Measurements from ENCODE around the gene GSK3B. TPM values are rescaled to one million over a fixed set of nuclear protein-coding genes. Genes with fewer than 3 reads are reported as not detected.
"Not testable (repeated sequence)": the region's sequence is repeated elsewhere in the genome, so short reads cannot be mapped to it uniquely, and the experiment has no call there.

GSK3B gene
- total RNA-seq, 1 donor from 2014 or later, result 20.6 TPM

DNA sequence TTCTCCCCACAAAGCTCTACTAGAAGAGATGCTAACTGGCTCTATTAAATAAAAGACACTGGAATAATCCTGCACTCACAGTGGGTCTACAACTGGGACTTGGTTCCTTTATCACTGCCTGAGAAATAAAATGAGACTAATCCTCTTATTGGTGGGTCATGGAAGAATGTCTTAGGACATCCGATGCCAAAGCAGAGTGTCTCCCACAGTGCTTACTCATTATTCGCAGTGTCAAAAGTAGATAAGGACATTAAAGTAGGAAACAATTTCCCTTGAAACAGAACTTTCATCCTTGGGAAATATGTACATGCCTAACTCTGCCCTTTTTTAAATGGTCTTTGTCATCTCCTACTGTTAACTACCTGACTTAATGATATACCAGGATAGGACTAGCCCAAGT is 71.5 kb downstream of the GSK3B start:
- Histone ChIP-seq H3K9me3 (no peaks in the 10 kb centered on the region), H3K36me3 (no peaks in the 10 kb centered on the region), H3K4me3 (no peak overlapping the region), H3K27me3 (no peaks in the 10 kb centered on the region), H3K27ac (no peak overlapping the region), H3K4me1 (peaks cover 43% of the 10 kb centered on the region)
- DNase-seq (ENCODE audit: extremely low spot score in 2 of 2), result no peak
- intact Hi-C loops (cut with DNase I), result no loop called here
- TF ChIP-seq, protein P1, sequence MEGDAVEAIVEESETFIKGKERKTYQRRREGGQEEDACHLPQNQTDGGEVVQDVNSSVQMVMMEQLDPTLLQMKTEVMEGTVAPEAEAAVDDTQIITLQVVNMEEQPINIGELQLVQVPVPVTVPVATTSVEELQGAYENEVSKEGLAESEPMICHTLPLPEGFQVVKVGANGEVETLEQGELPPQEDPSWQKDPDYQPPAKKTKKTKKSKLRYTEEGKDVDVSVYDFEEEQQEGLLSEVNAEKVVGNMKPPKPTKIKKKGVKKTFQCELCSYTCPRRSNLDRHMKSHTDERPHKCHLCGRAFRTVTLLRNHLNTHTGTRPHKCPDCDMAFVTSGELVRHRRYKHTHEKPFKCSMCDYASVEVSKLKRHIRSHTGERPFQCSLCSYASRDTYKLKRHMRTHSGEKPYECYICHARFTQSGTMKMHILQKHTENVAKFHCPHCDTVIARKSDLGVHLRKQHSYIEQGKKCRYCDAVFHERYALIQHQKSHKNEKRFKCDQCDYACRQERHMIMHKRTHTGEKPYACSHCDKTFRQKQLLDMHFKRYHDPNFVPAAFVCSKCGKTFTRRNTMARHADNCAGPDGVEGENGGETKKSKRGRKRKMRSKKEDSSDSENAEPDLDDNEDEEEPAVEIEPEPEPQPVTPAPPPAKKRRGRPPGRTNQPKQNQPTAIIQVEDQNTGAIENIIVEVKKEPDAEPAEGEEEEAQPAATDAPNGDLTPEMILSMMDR (IDR thresholded peaks at IDR 0.05), result no peak
- TF ChIP-seq POLR2A (IDR thresholded peaks at IDR 0.05), result no peak
- no peak for TF ChIP-seq POLR2AphosphoS5 (IDR thresholded peaks at IDR 0.05; ENCODE audit: insufficient read depth in 1 of 2, low read depth in 1 of 2)

DNA sequence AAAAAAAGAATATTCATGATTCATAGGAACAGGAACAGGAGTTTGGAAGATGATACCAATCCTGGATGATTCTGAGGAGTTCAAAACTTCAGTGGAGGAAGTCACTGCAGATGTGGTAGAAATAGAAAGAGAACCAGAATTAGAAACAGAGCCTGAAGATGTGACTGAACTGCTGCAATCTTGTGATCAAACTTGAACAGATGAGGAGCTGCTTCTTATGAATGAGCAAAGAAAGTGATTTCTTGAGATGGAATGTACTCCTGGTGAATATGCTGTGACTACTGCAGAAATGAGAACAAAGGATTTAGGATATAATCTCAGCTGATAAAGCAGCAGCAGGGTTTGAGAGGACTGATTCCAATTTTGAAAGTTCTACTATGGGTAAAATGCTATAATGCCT is 72.7 kb downstream of the GSK3B start:
- peaks cover 50% of the 10 kb centered on the region for H3K4me1 ChIP-seq
- H3K27ac ChIP-seq, result no peak overlapping the region
- H3K27me3 ChIP-seq, result no peaks in the 10 kb centered on the region
- intact Hi-C loops (cut with DNase I), result no loop called here
- no peak for DNase-seq (ENCODE audit: extremely low spot score in 2 of 2)
- TF ChIP-seq, protein P1 (IDR thresholded peaks at IDR 0.05), result no peak
- TF ChIP-seq POLR2A (IDR thresholded peaks at IDR 0.05), result no peak
- no peak for TF ChIP-seq POLR2AphosphoS5 (IDR thresholded peaks at IDR 0.05; ENCODE audit: insufficient read depth in 1 of 2, low read depth in 1 of 2)
- H3K9me3 ChIP-seq, result no peaks in the 10 kb centered on the region
- H3K36me3 ChIP-seq, result no peaks in the 10 kb centered on the region
- H3K4me3 ChIP-seq, result no peak overlapping the region

DNA sequence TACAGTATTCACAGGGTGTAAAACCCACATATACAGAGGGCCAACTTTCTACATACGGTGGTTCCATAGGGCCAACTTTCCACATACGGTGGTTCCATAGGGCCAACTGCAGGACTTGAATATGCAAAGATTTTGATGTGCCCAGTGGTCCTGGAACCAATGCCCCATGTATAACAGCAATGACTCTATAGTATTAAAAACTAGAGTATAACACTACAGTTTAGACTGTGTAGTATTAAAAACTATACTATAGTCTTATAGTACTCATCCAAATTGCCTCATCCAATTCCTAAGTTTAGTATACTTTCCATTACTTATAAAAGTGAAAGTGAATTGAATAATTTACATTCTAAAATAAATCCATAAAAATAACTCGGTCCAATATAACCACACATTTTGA is 75.9 kb downstream of the GSK3B start:
- no peak for DNase-seq (ENCODE audit: extremely low spot score in 2 of 2)
- no peaks in the 10 kb centered on the region for H3K27me3 ChIP-seq
- no peak for TF ChIP-seq POLR2A (IDR thresholded peaks at IDR 0.05)
- TF ChIP-seq POLR2AphosphoS5 (IDR thresholded peaks at IDR 0.05; ENCODE audit: insufficient read depth in 1 of 2, low read depth in 1 of 2), result no peak
- TF ChIP-seq, protein P1 (IDR thresholded peaks at IDR 0.05), result no peak
- peaks cover 66% of the 10 kb centered on the region for H3K4me1 ChIP-seq
- H3K27ac ChIP-seq, result no peak overlapping the region
- intact Hi-C loops (cut with DNase I), result no loop called here
- H3K4me3 ChIP-seq, result no peak overlapping the region
- no peaks in the 10 kb centered on the region for H3K9me3 ChIP-seq
- no peaks in the 10 kb centered on the region for H3K36me3 ChIP-seq

DNA sequence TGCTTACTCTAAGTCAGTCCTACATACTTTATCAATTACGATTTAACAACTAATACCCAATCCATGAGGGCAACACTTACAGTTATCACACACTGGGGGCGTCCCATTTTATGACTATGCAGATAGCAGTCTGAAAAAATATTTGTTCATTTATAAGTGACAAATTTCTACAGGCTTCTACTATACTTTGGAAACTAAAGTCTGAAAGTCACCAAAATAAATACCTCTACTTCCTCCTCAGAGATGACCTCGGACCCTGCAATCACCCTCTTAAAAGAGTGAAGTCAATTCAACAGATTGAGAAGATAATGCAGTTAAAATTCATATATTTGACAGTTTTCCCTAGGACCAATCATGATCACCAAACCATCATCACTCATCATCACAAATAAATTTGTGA is 76.6 kb downstream of the GSK3B start:
- Histone ChIP-seq H3K4me3 (no peak overlapping the region), H3K27me3 (no peaks in the 10 kb centered on the region), H3K36me3 (no peaks in the 10 kb centered on the region), H3K9me3 (no peaks in the 10 kb centered on the region), H3K4me1 (peaks cover 69% of the 10 kb centered on the region), H3K27ac (no peak overlapping the region)
- intact Hi-C loops (cut with DNase I), result no loop called here
- TF ChIP-seq POLR2A (IDR thresholded peaks at IDR 0.05) (no peak), POLR2AphosphoS5 (IDR thresholded peaks at IDR 0.05; ENCODE audit: insufficient read depth in 1 of 2, low read depth in 1 of 2) (no peak)
- TF ChIP-seq, protein P1 (IDR thresholded peaks at IDR 0.05), result no peak
- DNase-seq (ENCODE audit: extremely low spot score in 2 of 2), result no peak

DNA sequence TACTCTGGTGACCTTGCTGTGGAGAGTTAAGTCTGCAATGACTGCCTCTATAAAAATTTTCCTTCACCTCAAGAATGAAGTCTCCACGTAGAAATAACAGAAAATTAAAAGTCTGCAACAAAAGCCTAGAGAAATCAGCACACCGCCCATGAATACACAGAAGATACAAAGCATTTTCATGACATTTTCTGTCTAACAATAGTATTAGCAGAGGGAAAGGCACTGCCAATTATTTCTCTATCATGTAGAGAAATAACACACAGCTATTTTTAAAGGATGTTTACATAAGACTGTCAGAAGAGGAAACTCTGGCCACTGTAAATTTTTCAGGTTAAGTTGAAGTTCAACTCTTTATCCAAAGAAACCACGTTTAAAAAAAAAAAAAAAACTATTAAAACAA is 80.8 kb downstream of the GSK3B start:
- H3K27me3 ChIP-seq, result no peaks in the 10 kb centered on the region
- no peak overlapping the region for H3K27ac ChIP-seq
- TF ChIP-seq POLR2AphosphoS5 (IDR thresholded peaks at IDR 0.05; ENCODE audit: insufficient read depth in 1 of 2, low read depth in 1 of 2) (no peak), POLR2A (IDR thresholded peaks at IDR 0.05) (no peak)
- TF ChIP-seq, protein P1 (IDR thresholded peaks at IDR 0.05), result no peak
- peaks cover 63% of the 10 kb centered on the region for H3K4me1 ChIP-seq
- no peak for DNase-seq (ENCODE audit: extremely low spot score in 2 of 2)
- intact Hi-C loops (cut with DNase I), result no loop called here
- no peak overlapping the region for H3K4me3 ChIP-seq
- no peaks in the 10 kb centered on the region for H3K9me3 ChIP-seq
- no peaks in the 10 kb centered on the region for H3K36me3 ChIP-seq

DNA sequence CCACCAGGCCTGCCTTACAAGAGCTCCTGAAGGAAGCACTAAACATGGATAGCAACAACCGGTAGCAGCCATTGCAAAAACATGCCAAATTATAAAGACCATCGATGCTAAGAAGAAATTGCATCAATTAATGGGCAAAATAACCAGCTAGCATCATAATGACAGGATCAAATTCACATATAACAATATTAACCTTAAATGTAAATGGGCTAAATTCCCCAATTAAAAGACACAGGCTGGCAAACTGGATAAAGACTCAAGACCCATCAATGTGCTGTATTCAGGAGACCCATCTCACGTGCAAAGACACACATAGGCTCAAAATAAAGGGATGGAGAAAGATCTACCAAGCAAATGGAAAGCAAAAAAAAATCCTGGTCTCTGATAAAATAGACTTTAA is 88.5 kb downstream of the GSK3B start:
- intact Hi-C loops (cut with DNase I); H3K4me1 ChIP-seq; H3K36me3 ChIP-seq; H3K4me3 ChIP-seq; H3K27ac ChIP-seq; H3K9me3 ChIP-seq; DNase-seq (ENCODE audit: extremely low spot score in 2 of 2); H3K27me3 ChIP-seq: not testable (repeated sequence)

DNA sequence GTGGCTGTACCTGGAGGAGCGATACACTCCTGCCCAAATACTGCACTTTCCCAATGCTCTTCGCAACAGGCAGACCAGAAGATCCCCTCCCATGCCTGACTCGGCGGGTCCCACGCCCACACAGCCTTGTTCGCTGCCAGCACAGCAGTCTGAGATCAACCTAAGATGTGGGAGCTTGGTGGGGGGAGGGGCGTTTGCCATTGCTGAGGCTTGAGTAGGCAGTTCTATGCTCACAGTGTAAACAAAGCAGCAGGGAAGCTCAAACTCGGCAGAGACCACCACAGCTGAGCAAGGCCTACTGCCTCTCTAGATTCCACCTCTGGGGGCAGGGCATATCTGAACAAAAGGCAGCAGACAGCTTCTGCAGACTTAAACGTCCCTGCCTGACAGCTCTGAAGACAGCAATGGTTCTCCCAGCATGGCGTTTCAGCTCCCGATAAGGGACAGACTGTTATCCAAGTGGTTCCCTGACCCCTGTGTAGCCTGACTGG is 90.2 kb downstream of the GSK3B start:
- H3K27ac ChIP-seq; H3K27me3 ChIP-seq; intact Hi-C loops (cut with DNase I); DNase-seq (ENCODE audit: extremely low spot score in 2 of 2); H3K36me3 ChIP-seq; H3K4me1 ChIP-seq; H3K9me3 ChIP-seq; H3K4me3 ChIP-seq: not testable (repeated sequence)

Measured in vagina (tissue), 2 donors.